Type B pancreatic cell (in vitro differentiated cells): ENCODE measurements around the gene MTCH2. TPM values are rescaled to one million over a fixed set of nuclear protein-coding genes. Genes with fewer than 3 reads are reported as not detected.

Experiments
- DNase-seq: peaks from one replicate; pipeline ENCODE4 v3.0.0; 2021; ENCODE audit warnings: mixed read lengths; ENCODE audit not compliant: unreplicated experiment; ENCODE audit errors: extremely low spot score
- H3K27ac Mint-ChIP-seq: 2 replicates; pipeline ENCODE4 v1.8.0; 2021; ENCODE audit warnings: mild to moderate bottlenecking, mixed read lengths
- H3K27me3 Mint-ChIP-seq: 2 replicates; pipeline ENCODE4 v1.8.0; 2021; ENCODE audit warnings: mixed read lengths
- H3K36me3 Mint-ChIP-seq: 2 replicates; pipeline ENCODE4 v1.8.0; 2021; ENCODE audit warnings: mixed read lengths
- H3K4me1 Mint-ChIP-seq: one replicate; pipeline ENCODE4 v1.8.0; 2021; ENCODE audit warnings: mixed read lengths; ENCODE audit not compliant: unreplicated experiment
- H3K4me3 Mint-ChIP-seq: 2 replicates; pipeline ENCODE4 v1.8.0; 2021; ENCODE audit warnings: mild to moderate bottlenecking, mixed read lengths
- H3K9me3 Mint-ChIP-seq: 2 replicates; pipeline ENCODE4 v1.8.0; 2021; ENCODE audit warnings: mixed read lengths
- total RNA-seq: library from RNA; stranded (reverse); gene quantifications from 2 replicates; pipeline ENCODE4 v1.2.1, GENCODE V29; 2021; ENCODE audit warnings: low replicate concordance
- TF ChIP-seq, protein P1 (sequence below): fragments of 200-600 bp; sonication (generic); conservative IDR thresholded peaks from 2 replicates; pipeline ENCODE4 v1.5.0; 2021; ENCODE audit warnings: antibody characterized with exemption, mild to moderate bottlenecking

The MTCH2 gene
- total RNA-seq, 1 donor from 2014 or later = 96.1 TPM

DNA sequence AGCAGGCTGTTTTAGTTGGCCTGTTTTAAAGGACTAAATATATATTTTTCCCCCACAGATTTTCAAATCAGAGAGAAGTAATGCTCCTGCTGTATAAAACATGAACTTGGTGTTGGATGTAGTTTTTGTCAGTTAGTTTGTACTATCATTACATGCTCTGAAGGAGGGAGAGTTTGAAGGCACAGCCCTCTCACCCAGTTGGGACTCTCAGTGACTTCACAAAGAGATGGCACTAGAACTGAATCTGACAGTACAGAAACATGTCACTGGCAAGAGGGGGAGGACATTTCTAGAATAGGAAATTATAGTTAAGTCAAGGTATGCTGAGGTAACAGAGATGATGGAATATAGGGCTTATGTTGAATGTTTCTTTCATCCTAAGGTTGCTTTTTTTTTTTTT lies 27.1 kb downstream of the MTCH2 start:
- DNase-seq = no peak
- no peaks in the 10 kb centered on the region for H3K27me3 Mint-ChIP-seq

DNA sequence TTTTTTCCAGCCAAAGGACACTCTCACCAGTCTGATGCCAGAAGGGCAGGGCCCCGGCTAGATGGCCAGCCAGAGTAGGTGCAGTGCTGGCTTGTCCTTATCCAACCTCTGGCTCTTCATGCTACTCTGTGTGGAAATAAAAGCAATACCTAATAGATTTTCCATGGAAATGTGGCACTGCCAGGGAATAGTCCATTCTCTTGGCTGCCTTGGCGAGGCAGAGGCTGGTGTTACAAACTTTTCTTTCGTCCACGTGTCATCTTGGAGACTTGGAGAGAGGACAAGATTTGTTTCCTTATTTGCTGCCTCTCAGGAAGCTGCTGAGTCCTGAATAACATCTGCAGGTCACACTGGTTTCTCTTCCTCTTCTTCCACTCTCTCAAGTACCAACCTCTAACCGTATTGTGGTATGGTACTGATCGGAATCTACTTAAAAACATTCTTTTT lies 31.0 kb downstream of the MTCH2 start:
- no peaks in the 10 kb centered on the region for H3K27me3 Mint-ChIP-seq
- H3K4me1 Mint-ChIP-seq = peaks cover 19% of the 10 kb centered on the region
- H3K36me3 Mint-ChIP-seq = no peaks in the 10 kb centered on the region
- H3K9me3 Mint-ChIP-seq = no peaks in the 10 kb centered on the region
- no peak overlapping the region for H3K4me3 Mint-ChIP-seq
- TF ChIP-seq, protein P1, sequence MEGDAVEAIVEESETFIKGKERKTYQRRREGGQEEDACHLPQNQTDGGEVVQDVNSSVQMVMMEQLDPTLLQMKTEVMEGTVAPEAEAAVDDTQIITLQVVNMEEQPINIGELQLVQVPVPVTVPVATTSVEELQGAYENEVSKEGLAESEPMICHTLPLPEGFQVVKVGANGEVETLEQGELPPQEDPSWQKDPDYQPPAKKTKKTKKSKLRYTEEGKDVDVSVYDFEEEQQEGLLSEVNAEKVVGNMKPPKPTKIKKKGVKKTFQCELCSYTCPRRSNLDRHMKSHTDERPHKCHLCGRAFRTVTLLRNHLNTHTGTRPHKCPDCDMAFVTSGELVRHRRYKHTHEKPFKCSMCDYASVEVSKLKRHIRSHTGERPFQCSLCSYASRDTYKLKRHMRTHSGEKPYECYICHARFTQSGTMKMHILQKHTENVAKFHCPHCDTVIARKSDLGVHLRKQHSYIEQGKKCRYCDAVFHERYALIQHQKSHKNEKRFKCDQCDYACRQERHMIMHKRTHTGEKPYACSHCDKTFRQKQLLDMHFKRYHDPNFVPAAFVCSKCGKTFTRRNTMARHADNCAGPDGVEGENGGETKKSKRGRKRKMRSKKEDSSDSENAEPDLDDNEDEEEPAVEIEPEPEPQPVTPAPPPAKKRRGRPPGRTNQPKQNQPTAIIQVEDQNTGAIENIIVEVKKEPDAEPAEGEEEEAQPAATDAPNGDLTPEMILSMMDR = no peak
- no peak for DNase-seq
- no peak overlapping the region for H3K27ac Mint-ChIP-seq

More for the DNA sequence above, 27.1 kb downstream of the MTCH2 start:
- peaks cover 7% of the 10 kb centered on the region for H3K4me1 Mint-ChIP-seq
- no peak overlapping the region for H3K27ac Mint-ChIP-seq
- H3K9me3 Mint-ChIP-seq = no peaks in the 10 kb centered on the region
- H3K4me3 Mint-ChIP-seq = no peak overlapping the region
- peaks cover 4% of the 10 kb centered on the region for H3K36me3 Mint-ChIP-seq
- TF ChIP-seq, protein P1 = no peak

DNA sequence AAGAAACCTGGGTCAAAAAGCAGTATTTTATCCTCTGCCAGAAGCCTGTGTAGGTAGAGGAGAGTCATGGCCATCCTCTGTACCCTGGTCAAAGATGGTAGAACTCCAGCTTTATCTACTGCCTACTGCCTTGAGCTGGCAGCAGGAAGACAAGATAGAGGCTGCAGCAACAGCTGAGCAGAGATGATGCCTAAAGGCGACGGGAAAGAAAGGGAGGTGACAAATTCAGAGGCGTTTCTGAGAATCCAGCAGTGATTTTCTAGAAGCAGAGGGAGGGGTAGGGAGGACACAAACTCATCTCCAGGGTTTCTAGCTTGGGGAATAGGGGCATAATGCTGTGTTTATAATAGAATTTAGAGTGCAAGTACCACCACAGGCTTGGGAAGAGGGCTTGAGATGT lies 32.7 kb downstream of the MTCH2 start:
- no peak overlapping the region for H3K27ac Mint-ChIP-seq
- H3K36me3 Mint-ChIP-seq = no peaks in the 10 kb centered on the region
- no peak for DNase-seq
- H3K27me3 Mint-ChIP-seq = no peaks in the 10 kb centered on the region
- H3K4me1 Mint-ChIP-seq = peaks cover 23% of the 10 kb centered on the region
- no peak overlapping the region for H3K4me3 Mint-ChIP-seq
- TF ChIP-seq, protein P1 = no peak
- H3K9me3 Mint-ChIP-seq = no peaks in the 10 kb centered on the region

DNA sequence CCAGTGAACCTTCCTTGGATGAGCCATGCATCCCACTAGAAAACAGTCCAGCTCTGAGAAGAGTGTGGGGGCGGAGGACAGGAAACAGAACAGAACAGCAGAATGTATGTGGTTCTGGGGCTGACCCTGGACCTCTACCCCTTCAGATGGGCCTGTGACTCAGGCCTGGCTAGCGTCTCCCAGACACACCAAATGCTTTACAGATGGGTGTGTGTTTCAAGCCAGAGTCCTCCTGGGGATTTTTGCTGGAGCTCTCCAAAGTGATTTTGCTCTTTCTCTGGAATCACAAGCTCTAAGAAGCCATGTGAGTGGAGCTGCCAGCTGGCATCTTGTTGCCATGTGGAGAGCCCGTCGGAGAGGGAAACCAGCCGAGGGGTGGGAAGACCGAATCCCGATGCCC lies 35.0 kb downstream of the MTCH2 start:
- no peaks in the 10 kb centered on the region for H3K27me3 Mint-ChIP-seq
- TF ChIP-seq, protein P1 = no peak
- H3K9me3 Mint-ChIP-seq = no peaks in the 10 kb centered on the region
- H3K27ac Mint-ChIP-seq = no peak overlapping the region
- no peak for DNase-seq
- H3K36me3 Mint-ChIP-seq = no peaks in the 10 kb centered on the region
- no peak overlapping the region for H3K4me3 Mint-ChIP-seq
- H3K4me1 Mint-ChIP-seq = peaks cover 23% of the 10 kb centered on the region

DNA sequence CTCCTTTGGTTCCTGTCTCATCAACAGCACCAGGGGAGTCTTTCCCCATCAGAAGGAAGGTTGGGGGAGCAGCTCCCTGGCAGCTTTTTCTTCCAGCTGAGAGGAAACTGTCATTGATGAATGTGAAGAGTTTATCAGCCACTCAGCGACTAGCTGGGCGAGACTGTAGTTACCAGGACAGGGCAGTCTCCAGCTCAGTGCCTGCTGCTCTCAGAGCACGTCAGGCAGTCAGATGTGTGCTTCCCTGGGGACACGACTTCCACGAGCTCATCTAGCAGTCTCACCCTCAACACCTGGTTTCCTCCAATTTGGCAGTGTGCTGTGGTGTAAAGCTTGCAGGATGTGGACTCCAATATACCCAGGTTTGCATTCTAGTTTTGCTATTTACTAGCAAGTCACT lies 35.6 kb downstream of the MTCH2 start:
- TF ChIP-seq, protein P1 = no peak
- Mint-ChIP-seq H3K27me3 (no peaks in the 10 kb centered on the region), H3K4me3 (no peak overlapping the region), H3K4me1 (peaks cover 23% of the 10 kb centered on the region), H3K9me3 (no peaks in the 10 kb centered on the region), H3K36me3 (no peaks in the 10 kb centered on the region), H3K27ac (no peak overlapping the region)
- no peak for DNase-seq

DNA sequence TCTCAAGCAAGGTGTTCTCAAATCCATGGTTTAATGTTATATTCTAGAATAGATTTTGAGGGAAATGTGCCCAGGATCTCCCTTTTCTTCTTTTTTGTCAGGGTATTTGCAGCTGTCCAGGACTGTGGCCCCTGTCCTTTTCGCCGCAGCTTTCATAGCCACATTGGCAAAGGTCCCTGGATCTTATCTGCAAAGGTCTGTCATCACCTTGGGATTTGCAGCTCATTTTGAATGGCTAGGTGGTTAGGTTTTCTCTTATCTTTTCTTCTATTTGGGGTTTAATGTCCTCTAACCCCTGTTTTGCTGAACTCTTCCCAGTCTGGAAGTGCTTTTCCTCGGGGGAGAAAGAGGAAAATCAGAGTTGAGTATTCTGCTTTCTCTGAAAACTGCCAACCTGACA lies 36.4 kb downstream of the MTCH2 start:
- no peaks in the 10 kb centered on the region for H3K36me3 Mint-ChIP-seq
- no peak overlapping the region for H3K4me3 Mint-ChIP-seq
- peaks cover 19% of the 10 kb centered on the region for H3K4me1 Mint-ChIP-seq
- H3K27me3 Mint-ChIP-seq = no peaks in the 10 kb centered on the region
- H3K27ac Mint-ChIP-seq = no peak overlapping the region
- DNase-seq = no peak
- TF ChIP-seq, protein P1 = no peak
- H3K9me3 Mint-ChIP-seq = no peaks in the 10 kb centered on the region
